Measurements from ENCODE around the gene CAV3.

- TF ChIP-seq CTCF (IDR thresholded peaks at IDR 0.05) (no peak), EP300 (IDR thresholded peaks at IDR 0.05) (no peak), POLR2AphosphoS5 (IDR thresholded peaks at IDR 0.05) (no peak), POLR2A (IDR thresholded peaks at IDR 0.05) (no peak)
These were observed 26.5 kb downstream of the CAV3 start for GRCh38 chr3:8760091-8760490.
